H1 (cell line): ENCODE results near the gene CEP44. TPM values are rescaled to one million over a fixed set of nuclear protein-coding genes. Genes with fewer than 3 reads are reported as not detected.

Experiments
- CTCF ChIA-PET: fragments of 300-600 bp; sonication (Branson Sonifier 250); formaldehyde crosslinking; loops from one replicate; lab custom pipeline; 2021; ENCODE audit not compliant: partially characterized antibody; lab: Charles Lee
- POLR2A ChIA-PET: fragments of 300-600 bp; sonication (Branson Sonifier 250); formaldehyde crosslinking; loops from one replicate; lab custom pipeline; 2021; ENCODE audit warnings: inconsistent platforms; ENCODE audit not compliant: partially characterized antibody; lab: Charles Lee
- DNase-seq, 2 experiments: peaks; one replicate each; pipeline versions ENCODE4 v3.0.0 to v3.0.0-alpha.2; 2010 to 2022; ENCODE audit warnings: low spot score in 2 of 2, low read depth in 1 of 2, mixed read lengths in 1 of 2
- FAIRE-seq: peaks from 2 replicates; lab custom pipeline; 2011; peaks lifted over from hg19 to GRCh38; lab: Jason Lieb, UNC
- H2AFZ ChIP-seq: 2 replicates; pipeline ENCODE4 v1.8.1; 2012; ENCODE audit warnings: low read length, inconsistent platforms
- H2AK5ac ChIP-seq: 2 replicates; pipeline ENCODE4 v1.6.1; 2013; ENCODE audit warnings: low read depth, low read length
- H2BK120ac ChIP-seq: replicated peaks from 2 replicates; pipeline ENCODE3; 2013; ENCODE audit warnings: low read depth, low read length, inconsistent platforms
- H2BK12ac ChIP-seq: 2 replicates; pipeline ENCODE4 v1.6.1; 2013; ENCODE audit warnings: low read depth, low read length
- H2BK15ac ChIP-seq: 2 replicates; pipeline ENCODE4 v1.6.1; 2013; ENCODE audit warnings: low read length
- H2BK20ac ChIP-seq: 2 replicates; pipeline ENCODE4 v1.6.1; 2013; ENCODE audit warnings: low read length
- H2BK5ac ChIP-seq: 2 replicates; pipeline ENCODE4 v1.6.1; 2013; ENCODE audit warnings: low read depth, low read length
- H3K14ac ChIP-seq: 2 replicates; pipeline ENCODE4 v1.6.1; 2013; ENCODE audit warnings: inconsistent platforms; ENCODE audit not compliant: insufficient read length
- H3K18ac ChIP-seq: 2 replicates; pipeline ENCODE4 v1.6.1; 2013; ENCODE audit warnings: low read length; ENCODE audit errors: extremely low read depth
- H3K23ac ChIP-seq: 2 replicates; pipeline ENCODE4 v1.6.1; 2013; ENCODE audit warnings: inconsistent platforms; ENCODE audit not compliant: insufficient read length
- H3K23me2 ChIP-seq: 2 replicates; pipeline ENCODE4 v1.6.1; 2013; ENCODE audit warnings: low read depth, low read length
- H3K27ac ChIP-seq: 2 replicates; pipeline ENCODE4 v1.6.1; 2011; ENCODE audit warnings: low read depth, low read length, inconsistent platforms
- H3K27me3 ChIP-seq, 4 experiments: replicated peaks in 1 of 4; 1 replicate in 1 of 4; 2 replicates in 3 of 4; pipeline versions ENCODE4 v1.6.1 to v1.8.1; 2011 to 2013; ENCODE audit warnings: low read length in 3 of 4, mild to moderate bottlenecking in 3 of 4, inconsistent platforms in 2 of 4, mixed read lengths in 2 of 4, moderate library complexity in 1 of 4; ENCODE audit not compliant: control insufficient read depth in 3 of 4, insufficient read depth in 3 of 4; ENCODE audit errors: extremely low read depth in 1 of 4
- H3K36me3 ChIP-seq, 4 experiments: 2 replicates each; pipeline versions ENCODE4 v1.6.1 to v1.8.1; 2011 to 2013; ENCODE audit warnings: mild to moderate bottlenecking in 4 of 4, low read length in 3 of 4, moderate library complexity in 2 of 4, control low read depth in 1 of 4, inconsistent platforms in 1 of 4; ENCODE audit not compliant: insufficient read depth in 4 of 4, control insufficient read depth in 2 of 4
- H3K4ac ChIP-seq: replicated peaks from 2 replicates; pipeline ENCODE3; 2013; ENCODE audit warnings: low read length, low read depth, mixed read lengths, inconsistent platforms; ENCODE audit not compliant: insufficient read length
- H3K4me1 ChIP-seq, 4 experiments: replicated peaks in 1 of 4; 1 replicate in 1 of 4; 2 replicates in 3 of 4; pipeline versions ENCODE4 v1.6.1 to v1.8.1; 2011 to 2013; ENCODE audit warnings: low read length in 3 of 4, inconsistent platforms in 2 of 4, mixed read lengths in 1 of 4; ENCODE audit not compliant: insufficient read depth in 4 of 4, control insufficient read depth in 3 of 4
- H3K4me2 ChIP-seq, 2 experiments: 2 replicates each; pipeline versions ENCODE4 v1.6.1 to v1.8.1; 2011 to 2013; ENCODE audit warnings: low read depth in 2 of 2, low read length in 2 of 2, control low read depth in 1 of 2, inconsistent platforms in 1 of 2, mild to moderate bottlenecking in 1 of 2; ENCODE audit not compliant: insufficient read depth in 1 of 2
- H3K4me3 ChIP-seq, 4 experiments: fragments of 200-600, 300-600 bp in 1 of 4; sonication (generic), shearing (Covaris generic), sonication (Bioruptor Twin) in 1 of 4; 2 replicates each; pipeline versions ENCODE4 v1.5.1 to v1.8.1; 2011 to 2016; ENCODE audit warnings: low read length in 4 of 4, low read depth in 3 of 4, control low read depth in 2 of 4, inconsistent platforms in 2 of 4, mild to moderate bottlenecking in 2 of 4, mixed read lengths in 1 of 4, moderate library complexity in 1 of 4; ENCODE audit not compliant: insufficient read depth in 2 of 4; ENCODE audit errors: extremely low read depth in 1 of 4
- H3K56ac ChIP-seq: replicated peaks from 2 replicates; pipeline ENCODE3; 2013; ENCODE audit warnings: low read depth, mild to moderate bottlenecking, mixed read lengths, low read length, inconsistent platforms; ENCODE audit not compliant: insufficient read length
- H3K79me1 ChIP-seq: 2 replicates; pipeline ENCODE4 v1.6.1; 2013; ENCODE audit warnings: low read depth, low read length, control low read depth
- H3K79me2 ChIP-seq, 2 experiments: 2 replicates each; pipeline versions ENCODE4 v1.6.1 to v1.8.1; 2012 to 2013; ENCODE audit warnings: low read length in 2 of 2, mild to moderate bottlenecking in 2 of 2, inconsistent platforms in 1 of 2; ENCODE audit not compliant: insufficient read depth in 2 of 2, control insufficient read depth in 1 of 2
- H3K9ac ChIP-seq, 4 experiments: replicated peaks in 1 of 4; 1 replicate in 1 of 4; 2 replicates in 3 of 4; pipeline versions ENCODE4 v1.6.1 to v1.8.1; 2011 to 2013; ENCODE audit warnings: low read depth in 3 of 4, low read length in 3 of 4, control low read depth in 2 of 4, mild to moderate bottlenecking in 2 of 4, moderate library complexity in 2 of 4, inconsistent platforms in 1 of 4; ENCODE audit errors: extremely low read depth in 1 of 4
- H3K9me3 ChIP-seq, 2 experiments: 2 replicates each; pipeline versions ENCODE4 v1.6.1 to v1.8.1; 2012 to 2013; ENCODE audit warnings: mild to moderate bottlenecking in 2 of 2, moderate library complexity in 2 of 2, control low read depth in 1 of 2, inconsistent platforms in 1 of 2, low read depth in 1 of 2, low read length in 1 of 2, mixed read lengths in 1 of 2; ENCODE audit not compliant: insufficient read depth in 2 of 2
- H4K20me1 ChIP-seq, 2 experiments: replicated peaks in 1 of 2; 2 replicates each; pipeline versions ENCODE3 to v1.8.1; 2011 to 2013; ENCODE audit warnings: inconsistent platforms in 2 of 2, low read length in 2 of 2, mild to moderate bottlenecking in 1 of 2; ENCODE audit not compliant: insufficient read depth in 2 of 2, control insufficient read depth in 1 of 2
- H4K5ac ChIP-seq: 2 replicates; pipeline ENCODE4 v1.6.1; 2013; ENCODE audit warnings: low read length, low read depth, mixed read lengths, inconsistent platforms; ENCODE audit not compliant: insufficient read length
- H4K8ac ChIP-seq: 2 replicates; pipeline ENCODE4 v1.8.0; 2013; ENCODE audit warnings: mild to moderate bottlenecking, moderate library complexity, low read length, inconsistent platforms; ENCODE audit not compliant: insufficient read depth; ENCODE audit errors: extremely low read depth
- H4K91ac ChIP-seq: replicated peaks from 2 replicates; pipeline ENCODE3; 2013; ENCODE audit warnings: low read length, mixed read lengths, inconsistent platforms; ENCODE audit not compliant: insufficient read length
- BCL11A ChIP-seq, 2 experiments: IDR thresholded peaks; one replicate each; pipeline ENCODE4 v1.6.1; 2011; ENCODE audit warnings: low read depth in 2 of 2, low read length in 2 of 2, mild to moderate bottlenecking in 2 of 2
- BRCA1 ChIP-seq: IDR thresholded peaks from 2 replicates; pipeline ENCODE4 v1.6.1; 2012; ENCODE audit warnings: low read depth, low read length, improper control_type of control experiment
- CREB1 ChIP-seq: IDR thresholded peaks from 2 replicates; pipeline ENCODE4 v1.6.1; 2012; ENCODE audit warnings: inconsistent platforms
- GTF2F1 ChIP-seq: IDR thresholded peaks from 2 replicates; pipeline ENCODE4 v1.6.1; 2012; ENCODE audit warnings: low read depth, low read length, improper control_type of control experiment, borderline replicate concordance
- HDAC2 ChIP-seq, 2 experiments: fragments of 300-600 bp in 1 of 2; sonication (generic) in 1 of 2; IDR thresholded peaks; 2 replicates each; pipeline ENCODE4 v1.6.1; 2011 to 2012; ENCODE audit warnings: low read depth in 2 of 2, low read length in 2 of 2, mild to moderate bottlenecking in 2 of 2, moderate library complexity in 2 of 2, borderline replicate concordance in 1 of 2, inconsistent platforms in 1 of 2
- HDAC6 ChIP-seq: IDR thresholded peaks from one replicate; pipeline ENCODE4 v1.7.1; 2012; ENCODE audit warnings: low read depth, mild to moderate bottlenecking, inconsistent platforms, low read length, moderate library complexity
- JUN ChIP-seq: IDR thresholded peaks from 2 replicates; pipeline ENCODE4 v1.6.1; 2011; ENCODE audit warnings: low read depth, mild to moderate bottlenecking, improper control_type of control experiment, low read length
- RAD21 ChIP-seq, 2 experiments: IDR thresholded peaks in 1 of 2; conservative IDR thresholded peaks in 1 of 2; 2 replicates each; pipeline ENCODE4 v1.6.1; 2011; ENCODE audit warnings: low read depth in 2 of 2, low read length in 2 of 2, improper control_type of control experiment in 1 of 2, inconsistent platforms in 1 of 2, mild to moderate bottlenecking in 1 of 2, moderate library complexity in 1 of 2
- RBBP5 ChIP-seq: IDR thresholded peaks from 2 replicates; pipeline ENCODE4 v1.7.1; 2012; ENCODE audit warnings: low read depth, mild to moderate bottlenecking, inconsistent platforms, low read length, moderate library complexity, borderline replicate concordance
- RNF2 ChIP-seq: fragments of 200-900, 300-1000 bp; sonication (generic); IDR thresholded peaks from 2 replicates; pipeline ENCODE4 v1.7.1; 2016; ENCODE audit warnings: borderline replicate concordance, low read depth, mild to moderate bottlenecking, antibody characterized with exemption, low read length; ENCODE audit not compliant: poor library complexity, severe bottlenecking; ENCODE audit errors: missing control alignments
- RXRA ChIP-seq: IDR thresholded peaks from 2 replicates; pipeline ENCODE4 v1.6.1; 2011; ENCODE audit warnings: low read depth, mild to moderate bottlenecking, low read length, moderate library complexity; ENCODE audit not compliant: insufficient read depth
- SIX5 ChIP-seq: IDR thresholded peaks from 2 replicates; pipeline ENCODE4 v1.6.1; 2011; ENCODE audit warnings: mild to moderate bottlenecking, low read depth, low read length
- WGBS, 2 experiments: shearing (Covaris generic) in 1 of 2; methylation state at CpG; one replicate each; pipeline versions ENCODE4 v1.1.6 to v1.1.7; 2013 to 2015; ENCODE audit warnings: low lambda C conversion rate in 2 of 2, mixed read lengths in 2 of 2, inconsistent platforms in 1 of 2, low coverage in 1 of 2, missing lambda C conversion rate in 1 of 2; ENCODE audit not compliant: insufficient replicate concordance in 2 of 2, insufficient coverage in 1 of 2, insufficient read length in 1 of 2; ENCODE audit errors: extremely low coverage in 1 of 2, missing lambda C conversion rate in 1 of 2; 5-methylcytosine and 5-hydroxymethylcytosine counted together
- polyA plus RNA-seq, 7 experiments: library from polyadenylated mRNA; depleted of rRNA in 3 of 7; stranded (reverse) in 5 of 7; unstranded in 2 of 7; fragments of >200 nt in 5 of 7; fragments of 200-250 nt in 2 of 7; gene quantifications; 1 replicate in 5 of 7; 2 replicates in 1 of 7; 4 replicates in 1 of 7; pipeline versions ENCODE4 v1.2.1 to v1.2.3, GENCODE V29; 2011 to 2013; ENCODE audit warnings: missing spikeins in 2 of 7, mixed read lengths in 2 of 7
- total RNA-seq: library from RNA; stranded (reverse); fragmentation: NEBNext Ultra II Directional; extraction: Animal tissue kit (Norgen Biotek cat#: 25700); gene quantifications from 2 replicates; pipeline ENCODE4 v1.2.1, GENCODE V29; 2021

The CEP44 gene
- total and polyA plus RNA-seq, 2 of the 8 experiments (the other 6 are each of a cell fraction or from before 2014, with no cell fraction given): 3.4 to 17.1 TPM

DNA sequence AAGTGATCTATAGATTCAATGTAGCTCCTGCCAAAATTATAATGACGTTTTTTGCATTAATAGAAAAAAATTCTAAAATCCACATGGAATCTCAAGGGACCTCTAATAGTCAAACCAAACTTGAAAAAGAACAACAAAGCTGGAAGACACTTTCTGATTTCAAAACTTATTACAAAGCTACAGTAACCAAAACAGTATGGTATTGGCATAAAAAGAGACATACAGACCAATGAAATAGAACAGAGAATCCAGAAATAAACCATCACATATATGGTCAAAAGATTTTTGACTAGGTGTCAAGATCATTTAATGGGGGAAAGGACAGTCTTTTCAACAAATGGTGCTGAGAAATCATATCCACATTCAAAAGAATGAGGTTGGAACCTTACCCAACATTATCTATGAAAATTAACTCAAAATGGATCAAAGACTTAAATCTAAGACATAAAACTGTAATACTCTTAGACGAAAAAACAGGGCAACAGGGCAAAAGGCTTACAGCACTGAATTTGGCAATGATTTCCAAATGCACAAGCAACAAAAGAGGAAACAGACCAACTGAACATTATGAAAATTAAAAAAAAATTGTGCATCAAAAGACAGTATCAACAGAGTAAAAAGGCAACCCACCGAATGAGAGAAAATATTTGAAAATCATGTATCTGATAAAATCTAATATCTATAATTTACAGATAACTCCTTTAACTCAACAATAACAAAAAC lies 4.1 kb upstream of the CEP44 start:
- ChIA-PET POLR2A (no interaction called here), CTCF (interaction anchor here (0.8 kb wide), 1 partner anchor 8 kb away, joined by 3 read pairs; no protein-coding TSS in a partner anchor)
- H3K36me3 ChIP-seq: no peaks in the 10 kb centered on the region
- H2BK12ac ChIP-seq: no peak overlapping the region
- no peak overlapping the region for H3K56ac ChIP-seq
- no peak overlapping the region for H2BK20ac ChIP-seq
- H3K4me3 ChIP-seq: no peak overlapping the region
- H2BK15ac ChIP-seq: no peak overlapping the region
- no peak overlapping the region for H4K91ac ChIP-seq
- FAIRE-seq: no peak
- H2AK5ac ChIP-seq: no peak overlapping the region
- no peaks in the 10 kb centered on the region for H3K27me3 ChIP-seq
- H4K5ac ChIP-seq: no peak overlapping the region
- no peak overlapping the region for H3K27ac ChIP-seq
- no peak overlapping the region for H3K23ac ChIP-seq
- 89% methylated on average over 3 of the region's 3 CpGs; no CpG with 5 or more reads in 1 of the 2 experiments for WGBS, 2 experiments
- peaks cover 0 to 8% of the 10 kb centered on the region in 2 experiments; a peak in 2 of 4 replicates for H3K79me2 ChIP-seq
- H4K8ac ChIP-seq: no peak overlapping the region
- no peaks in the 10 kb centered on the region for H3K9me3 ChIP-seq
- H4K20me1 ChIP-seq: no peaks in the 10 kb centered on the region
- no peak overlapping the region for H3K14ac ChIP-seq
- H2BK120ac ChIP-seq: no peak overlapping the region
- no peak overlapping the region for H2AFZ ChIP-seq
- H3K4me1 ChIP-seq: no peaks in the 10 kb centered on the region; a peak in 1 of 7 replicates
- DNase-seq: no peak
- no peak overlapping the region for H3K4me2 ChIP-seq
- H2BK5ac ChIP-seq: no peak overlapping the region
- no peak overlapping the region for H3K18ac ChIP-seq
- H3K4ac ChIP-seq: no peak overlapping the region
- H3K9ac ChIP-seq: no peak overlapping the region
- peaks cover 2% of the 10 kb centered on the region for H3K23me2 ChIP-seq
- H3K79me1 ChIP-seq: 0 out of 2 replicates have a peak, but pooled peaks cover 2% of the 10 kb centered on the region
- TF ChIP-seq BRCA1 (no peak), HDAC6 (no peak), RAD21 (IDR thresholded peaks at IDR 0.05 in 1 of 2, conservative IDR thresholded peaks at IDR 0.05 in 1 of 2; ENCODE audit: low read depth in 2 of 2, low read length in 2 of 2) (no peak), RXRA (no peak), SIX5 (no peak), BCL11A (IDR thresholded peaks at IDR 0.05; ENCODE audit: low read depth in 2 of 2, low read length in 2 of 2) (no peak), RNF2 (no peak), RBBP5 (no peak), JUN (no peak), HDAC2 (IDR thresholded peaks at IDR 0.05; ENCODE audit: borderline replicate concordance in 1 of 2, low read depth in 2 of 2, low read length in 2 of 2) (no peak), GTF2F1 (no peak), CREB1 (no peak)
